Pulmonary artery endothelial cell (primary cell): Measurements from ENCODE around the gene CLEC16A. TPM values are rescaled to one million over a fixed set of nuclear protein-coding genes. Genes with fewer than 3 reads are reported as not detected.
A peak's percentile ranks its signal among the peaks of the same experiment; 100 is the strongest.

Experiments
- DNase-seq: peaks from one replicate; pipeline ENCODE4 v3.0.0-alpha.2; 2011; ENCODE audit warnings: low read depth, low spot score
- total RNA-seq: library from RNA; depleted of rRNA; stranded (reverse); fragments of >200 nt; gene quantifications from 2 replicates; pipeline ENCODE4 v1.2.3, GENCODE V29; 2014

CLEC16A gene
- total RNA-seq, 1 donor from 2014 or later = 13.0 TPM

- DNase-seq = no peak
Measured at GRCh38 chr16:11015076-11015475, 70.7 kb downstream of the CLEC16A start.

- no peak for DNase-seq
Measured at GRCh38 chr16:11015607-11016006, 71.2 kb downstream of the CLEC16A start.

GRCh38 chr16:11016524-11016988, 72.2 kb downstream of the CLEC16A start:
- DNase-seq = no peak

GRCh38 chr16:11016993-11017392, 72.6 kb downstream of the CLEC16A start:
- peak; percentile 26 for DNase-seq

- no peak for DNase-seq
Measured at GRCh38 chr16:11017499-11017898, 73.1 kb downstream of the CLEC16A start.

- DNase-seq = no peak
Measured at GRCh38 chr16:11020388-11020787, 76.0 kb downstream of the CLEC16A start.

- DNase-seq = no peak
Measured at GRCh38 chr16:11020792-11021551, 76.6 kb downstream of the CLEC16A start.

- no peak for DNase-seq
Measured at GRCh38 chr16:11022002-11022401, 77.6 kb downstream of the CLEC16A start.

- no peak for DNase-seq
Measured at GRCh38 chr16:11023262-11024039, 79.1 kb downstream of the CLEC16A start.

GRCh38 chr16:11024333-11025053, 80.1 kb downstream of the CLEC16A start:
- DNase-seq = no peak

- DNase-seq = no peak
Measured at GRCh38 chr16:11025120-11025531, 80.8 kb downstream of the CLEC16A start.

- no peak for DNase-seq
Measured at GRCh38 chr16:11029948-11030347, 85.6 kb downstream of the CLEC16A start.

- no peak for DNase-seq
Measured at GRCh38 chr16:11030990-11031510, 86.7 kb downstream of the CLEC16A start.

GRCh38 chr16:11032000-11032921, 87.9 kb downstream of the CLEC16A start:
- no peak for DNase-seq

GRCh38 chr16:11032922-11033291, 88.5 kb downstream of the CLEC16A start:
- DNase-seq = no peak

- DNase-seq = no peak
Measured at GRCh38 chr16:11033629-11034420, 89.5 kb downstream of the CLEC16A start.

- DNase-seq = no peak
Measured at GRCh38 chr16:11034481-11034931, 90.1 kb downstream of the CLEC16A start.

GRCh38 chr16:11035096-11035495, 90.7 kb downstream of the CLEC16A start:
- DNase-seq = no peak

- DNase-seq = no peak
Measured at GRCh38 chr16:11036040-11036439, 91.7 kb downstream of the CLEC16A start.
